Measurements from ENCODE around the gene PF4V1.
"Not testable (repeated sequence)": the region's sequence is repeated elsewhere in the genome, so short reads cannot be mapped to it uniquely, and the experiment has no call there.

The PF4V1 gene

GRCh38 chr4:73870768-73871167 is 17.7 kb downstream of the PF4V1 start:
- no peak for DNase-seq

GRCh38 chr4:73871511-73872310 is 18.6 kb downstream of the PF4V1 start:
- DNase-seq, result no peak

- no peak for DNase-seq
Observed at GRCh38 chr4:73872316-73873108, 19.4 kb downstream of the PF4V1 start.

GRCh38 chr4:73874386-73874785 is 21.3 kb downstream of the PF4V1 start:
- DNase-seq, result no peak

GRCh38 chr4:73875401-73875800 is 22.3 kb downstream of the PF4V1 start:
- DNase-seq, result no peak

GRCh38 chr4:73883306-73883705 is 30.2 kb downstream of the PF4V1 start:
- peak; percentile 89 for DNase-seq

- DNase-seq, result peak; percentile 42
Observed at GRCh38 chr4:73885574-73886267, 32.6 kb downstream of the PF4V1 start.

GRCh38 chr4:73891326-73891725 is 38.2 kb downstream of the PF4V1 start:
- DNase-seq, result no peak

GRCh38 chr4:73891739-73892405 is 38.8 kb downstream of the PF4V1 start:
- DNase-seq, result peak; percentile 92

GRCh38 chr4:73892966-73893365 is 39.9 kb downstream of the PF4V1 start:
- no peak for DNase-seq

- peak; percentile 71 for DNase-seq
Observed at GRCh38 chr4:73894001-73894400, 40.9 kb downstream of the PF4V1 start.

GRCh38 chr4:73895201-73896175 is 42.4 kb downstream of the PF4V1 start:
- no peak for DNase-seq

- no peak for DNase-seq
Observed at GRCh38 chr4:73896416-73896815, 43.3 kb downstream of the PF4V1 start.

GRCh38 chr4:73897380-73898136 is 44.5 kb downstream of the PF4V1 start:
- DNase-seq, result peak; percentile 91

- not testable (repeated sequence) for DNase-seq
Observed at GRCh38 chr4:73899338-73899737, 46.2 kb downstream of the PF4V1 start.

GRCh38 chr4:73901031-73901430 is 47.9 kb downstream of the PF4V1 start:
- DNase-seq, result no peak

GRCh38 chr4:73902038-73902637 is 49.0 kb downstream of the PF4V1 start:
- peak; percentile 42 for DNase-seq

- DNase-seq, result no peak
Observed at GRCh38 chr4:73902817-73903547, 49.9 kb downstream of the PF4V1 start.
